Endothelial cell of umbilical vein (primary cell): ENCODE measurements around the gene WARS2. TPM values are rescaled to one million over a fixed set of nuclear protein-coding genes. Genes with fewer than 3 reads are reported as not detected.

Source experiments
- BruUV-seq: library from RNA; stranded (reverse); fragments of 400-500 nt; replicated peaks from 2 replicates; lab custom pipeline; 2021; lab: Mats Ljungman, UMichigan
- CTCF ChIA-PET: fragments of 300-600, 350-600 bp; sonication (Branson Sonifier 250); formaldehyde crosslinking; loops from one replicate; lab custom pipeline; 2021; ENCODE audit warnings: antibody characterized with exemption, inconsistent platforms; lab: Charles Lee
- POLR2A ChIA-PET: fragments of 300-600, 350-600 bp; sonication (Branson Sonifier 250); formaldehyde crosslinking; loops from one replicate; lab custom pipeline; 2021; ENCODE audit warnings: antibody characterized with exemption, inconsistent platforms; lab: Charles Lee
- DNase-seq: peaks from one replicate; pipeline ENCODE4 v3.0.0-alpha.2; 2011; ENCODE audit warnings: low read depth, low spot score
- FAIRE-seq: peaks from 2 replicates; lab custom pipeline; 2011; peaks lifted over from hg19 to GRCh38; lab: Jason Lieb, UNC
- H2AFZ ChIP-seq: 2 replicates; pipeline ENCODE4 v1.6.0; 2012; ENCODE audit warnings: low read depth, low read length, control low read depth, inconsistent platforms
- H3K27ac ChIP-seq: 2 replicates; pipeline ENCODE4 v1.5.1; 2011; ENCODE audit warnings: low read depth, mild to moderate bottlenecking, control low read depth, low read length, moderate library complexity; ENCODE audit not compliant: insufficient read depth
- H3K27me3 ChIP-seq, 2 experiments: 2 replicates each; pipeline versions ENCODE4 v1.6.0 to v1.6.1; 2011; ENCODE audit warnings: low read length in 2 of 2, mixed read lengths in 1 of 2; ENCODE audit not compliant: control insufficient read depth in 2 of 2, insufficient read depth in 2 of 2
- H3K36me3 ChIP-seq, 2 experiments: 2 replicates in 1 of 2; 3 replicates in 1 of 2; pipeline ENCODE4 v1.5.1; 2011; ENCODE audit warnings: low read length in 2 of 2, mild to moderate bottlenecking in 1 of 2, moderate library complexity in 1 of 2; ENCODE audit not compliant: control insufficient read depth in 2 of 2, insufficient read depth in 2 of 2; ENCODE audit errors: extremely low read depth in 1 of 2
- H3K4me1 ChIP-seq: 3 replicates; pipeline ENCODE4 v1.5.1; 2011; ENCODE audit warnings: mild to moderate bottlenecking, low read length; ENCODE audit not compliant: control insufficient read depth, insufficient read depth; ENCODE audit errors: extremely low read depth
- H3K4me2 ChIP-seq: 2 replicates; pipeline ENCODE4 v1.6.1; 2011; ENCODE audit warnings: low read length, control low read depth, mixed read lengths; ENCODE audit not compliant: insufficient read depth
- H3K4me3 ChIP-seq, 3 experiments: fragments of 200-600 bp in 1 of 3; sonication (generic), shearing (Covaris generic) in 1 of 3; replicated peaks in 1 of 3; 2 replicates each; pipeline ENCODE4 v1.5.1; 2011 to 2016; ENCODE audit warnings: control low read depth in 3 of 3, low read length in 3 of 3, mild to moderate bottlenecking in 2 of 3, inconsistent platforms in 1 of 3, low read depth in 1 of 3, moderate library complexity in 1 of 3; ENCODE audit not compliant: insufficient read depth in 1 of 3
- H3K79me2 ChIP-seq: 2 replicates; pipeline ENCODE4 v1.6.0; 2012; ENCODE audit warnings: low read length, inconsistent platforms; ENCODE audit not compliant: control insufficient read depth, insufficient read depth
- H3K9ac ChIP-seq: replicated peaks from 2 replicates; pipeline ENCODE3; 2011; ENCODE audit warnings: low read length, control low read depth; ENCODE audit not compliant: insufficient read depth; ENCODE audit errors: extremely low read depth
- H3K9me1 ChIP-seq: replicated peaks from 3 replicates; pipeline ENCODE4 v1.6.0; 2011; ENCODE audit warnings: mild to moderate bottlenecking, low read length; ENCODE audit not compliant: control insufficient read depth, insufficient read depth; ENCODE audit errors: extremely low read depth
- H3K9me3 ChIP-seq: replicated peaks from 2 replicates; pipeline ENCODE4 v1.5.1; 2012; ENCODE audit warnings: low read length, inconsistent platforms; ENCODE audit not compliant: control insufficient read depth, insufficient read depth
- H4K20me1 ChIP-seq: replicated peaks from 2 replicates; pipeline ENCODE3; 2011; ENCODE audit warnings: mild to moderate bottlenecking, low read length; ENCODE audit not compliant: control insufficient read depth, insufficient read depth; ENCODE audit errors: extremely low read depth
- CTCF ChIP-seq, 2 donors: IDR thresholded peaks; 1 replicate in 1 of 2; 2 replicates in 1 of 2; pipeline ENCODE4 v1.5.1; 2011; ENCODE audit warnings: low read length in 2 of 2, mild to moderate bottlenecking in 2 of 2, moderate library complexity in 2 of 2, control low read depth in 1 of 2, inconsistent platforms in 1 of 2, low read depth in 1 of 2; ENCODE audit not compliant: insufficient read depth in 1 of 2; ENCODE audit errors: extremely low read depth in 1 of 2
- EZH2 ChIP-seq: IDR thresholded peaks from 2 replicates; pipeline ENCODE4 v1.6.1; 2012; ENCODE audit warnings: borderline replicate concordance, low read depth, mild to moderate bottlenecking, moderate library complexity, low read length, inconsistent platforms; ENCODE audit not compliant: severe bottlenecking
- FOS ChIP-seq: IDR thresholded peaks from 2 replicates; pipeline ENCODE4 v1.6.1; 2011; ENCODE audit warnings: mild to moderate bottlenecking, low read length, moderate library complexity, borderline replicate concordance; ENCODE audit not compliant: insufficient read depth
- GATA2 ChIP-seq: IDR thresholded peaks from 2 replicates; pipeline ENCODE4 v1.7.0; 2011; ENCODE audit warnings: low read depth, mild to moderate bottlenecking, moderate library complexity, mixed read lengths, low read length; ENCODE audit not compliant: insufficient read length, insufficient read depth
- JUN ChIP-seq: IDR thresholded peaks from 2 replicates; pipeline ENCODE4 v1.6.1; 2011; ENCODE audit warnings: borderline replicate concordance, low read depth; ENCODE audit not compliant: insufficient read length, insufficient read depth
- MAX ChIP-seq: IDR thresholded peaks from 2 replicates; pipeline ENCODE4 v1.6.1; 2011; ENCODE audit not compliant: insufficient read depth, insufficient read length
- MYC ChIP-seq: IDR thresholded peaks from one replicate; pipeline ENCODE4 v1.6.1; 2011; ENCODE audit warnings: mild to moderate bottlenecking, low read depth, low read length
- POLR2A ChIP-seq: IDR thresholded peaks from 2 replicates; pipeline ENCODE4 v1.6.1; 2012; ENCODE audit warnings: low read depth, mild to moderate bottlenecking, control low read depth, low read length
- POLR2AphosphoS5 ChIP-seq: IDR thresholded peaks from 2 replicates; pipeline ENCODE4 v1.6.1; 2012; ENCODE audit warnings: low read depth, mild to moderate bottlenecking, control low read depth, low read length, moderate library complexity; ENCODE audit not compliant: insufficient read depth
- dilution Hi-C: fragments of 300-500 bp; cut with MboI; formaldehyde crosslinking; loops from one replicate; pipeline ENCODE4 v1.15.0; 2019; ENCODE audit warnings: low sequenced_read_pairs; ENCODE audit not compliant: extremely low pct_ligation_motif_present
- intact Hi-C: fragments of 100-400 bp; cut with micrococcal nuclease; formaldehyde crosslinking; loops from one replicate; pipeline ENCODE4 v1.10.0; 2022
- polyA plus RNA-seq, 4 experiments: library from polyadenylated mRNA; depleted of rRNA in 3 of 4; stranded (reverse) in 3 of 4; unstranded in 1 of 4; fragments of >200 nt; gene quantifications; 2 replicates each; pipeline versions ENCODE4 v1.2.1 to v1.2.3, GENCODE V29; 2011 to 2012; ENCODE audit warnings: missing spikeins in 1 of 4
- total RNA-seq: library from RNA; stranded (reverse); gene quantifications from 2 replicates; pipeline ENCODE4 v1.2.3, GENCODE V29; 2021

WARS2 gene
- total and polyA plus RNA-seq, 2 donors (not counting 3 experiments of a cell fraction or from before 2014, with no cell fraction given): 5.9 to 11.8 TPM

DNA sequence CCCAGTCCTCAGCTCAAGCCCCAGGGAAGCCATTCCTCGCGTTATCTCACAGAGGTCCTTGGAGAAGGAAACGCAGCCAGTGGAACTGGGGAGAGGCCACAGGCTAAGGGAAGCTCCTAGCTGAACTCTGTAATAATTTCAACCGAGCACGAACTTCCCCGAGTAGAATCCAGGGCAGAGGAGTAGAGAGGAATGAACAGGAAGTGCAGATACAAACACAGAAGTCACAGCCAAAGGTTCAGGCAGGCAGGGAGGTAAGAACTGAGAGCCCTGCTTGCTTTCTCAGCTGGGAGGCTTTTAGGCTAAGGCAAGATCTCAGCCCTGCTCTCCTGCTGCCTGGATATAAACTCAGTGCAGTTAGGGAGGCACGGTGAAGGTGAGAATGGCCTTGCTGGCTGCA lies 23.7 kb downstream of the WARS2 start:
- no peak overlapping the region for H3K9ac ChIP-seq
- no peaks in the 10 kb centered on the region for H3K27me3 ChIP-seq
- no peaks in the 10 kb centered on the region for H3K36me3 ChIP-seq
- no peaks in the 10 kb centered on the region for H3K4me1 ChIP-seq
- no peak for TF ChIP-seq JUN
- no peak for TF ChIP-seq POLR2AphosphoS5
- TF ChIP-seq MAX: no peak
- TF ChIP-seq MYC: no peak
- TF ChIP-seq POLR2A: no peak
- TF ChIP-seq EZH2: no peak
- TF ChIP-seq GATA2: no peak
- no peak for TF ChIP-seq CTCF (IDR thresholded peaks at IDR 0.05; ENCODE audit: extremely low read depth in 1 of 2, insufficient read depth in 1 of 2, low read depth in 1 of 2, low read length in 2 of 2)
- TF ChIP-seq FOS: no peak
- no peaks in the 10 kb centered on the region for H3K79me2 ChIP-seq
- FAIRE-seq (no peak), DNase-seq (peak; percentile 12)
- no peak overlapping the region for H3K4me2 ChIP-seq
- H3K9me3 ChIP-seq: no peaks in the 10 kb centered on the region
- H3K9me1 ChIP-seq: no peaks in the 10 kb centered on the region
- CTCF ChIA-PET: no interaction called here
- no TSS peak for BruUV-seq
- intact Hi-C loops: no loop called here
- H3K4me3 ChIP-seq: no peak overlapping the region
- POLR2A ChIA-PET: interaction anchor here (0.9 kb wide), 1 partner anchor 24 kb away, joined by 3 read pairs; the partner anchor contains the start of gene WARS2
- no peaks in the 10 kb centered on the region for H4K20me1 ChIP-seq
- no peak overlapping the region for H3K27ac ChIP-seq
- H2AFZ ChIP-seq: no peak overlapping the region
- dilution Hi-C loops: no loop called here
